HG02938 (cell line): ENCODE data around the gene ATG4D.
"Not testable (repeated sequence)": the region's sequence is repeated elsewhere in the genome, so short reads cannot be mapped to it uniquely, and the experiment has no call there.

ENCODE experiments used
- ATAC-seq: cut with Tn5 transposase; IDR thresholded peaks from one replicate; pipeline ENCODE4 v1.9.1; 2021; ENCODE audit warnings: mild to moderate bottlenecking, moderate library complexity; ENCODE audit not compliant: unreplicated experiment

ATG4D gene

DNA sequence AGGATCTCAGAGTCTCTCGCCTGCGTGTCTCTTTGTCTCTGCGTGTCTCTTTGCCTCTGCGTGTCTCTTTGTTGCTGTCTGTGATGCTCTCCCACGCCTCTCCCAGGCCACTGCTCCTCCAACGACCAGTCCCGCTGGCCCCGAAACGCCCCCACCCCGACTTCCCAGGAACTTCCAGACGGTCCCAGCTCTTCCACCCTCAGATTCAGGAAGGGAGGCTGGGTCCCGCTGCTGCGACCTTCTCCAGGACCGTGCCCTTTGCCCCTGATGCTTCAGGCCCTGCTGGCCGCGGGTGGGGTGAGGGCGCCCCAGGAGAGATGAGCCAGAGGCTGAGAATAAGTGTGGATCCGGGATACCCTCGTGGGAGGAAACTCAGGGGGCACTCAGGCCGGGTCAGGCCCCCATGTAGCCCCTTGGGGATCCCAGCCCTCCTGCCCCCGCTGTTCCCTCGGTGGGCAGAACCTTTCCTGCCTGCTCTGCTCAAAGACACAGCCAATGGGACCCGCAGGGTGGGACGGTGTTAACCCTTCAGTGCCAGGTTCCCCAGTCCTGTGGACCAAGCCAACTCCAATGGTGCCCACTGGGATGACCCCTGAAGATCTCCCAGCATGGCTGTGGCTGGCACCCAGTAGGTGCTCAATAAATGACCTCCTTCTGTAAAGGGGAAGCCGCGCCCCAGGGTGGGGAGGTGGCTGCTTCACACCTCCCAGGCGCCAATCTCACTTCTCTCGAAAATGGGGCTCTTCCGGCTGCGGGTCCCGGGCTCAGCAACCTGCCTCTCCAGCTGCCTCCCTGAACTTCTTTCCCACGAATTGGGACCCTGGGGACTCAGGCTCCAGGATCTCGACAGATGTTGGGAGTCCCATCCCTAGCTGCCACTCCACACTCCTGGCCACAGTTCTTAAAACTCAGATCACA, 25.0 kb upstream of the ATG4D start:
- no peak for ATAC-seq

DNA sequence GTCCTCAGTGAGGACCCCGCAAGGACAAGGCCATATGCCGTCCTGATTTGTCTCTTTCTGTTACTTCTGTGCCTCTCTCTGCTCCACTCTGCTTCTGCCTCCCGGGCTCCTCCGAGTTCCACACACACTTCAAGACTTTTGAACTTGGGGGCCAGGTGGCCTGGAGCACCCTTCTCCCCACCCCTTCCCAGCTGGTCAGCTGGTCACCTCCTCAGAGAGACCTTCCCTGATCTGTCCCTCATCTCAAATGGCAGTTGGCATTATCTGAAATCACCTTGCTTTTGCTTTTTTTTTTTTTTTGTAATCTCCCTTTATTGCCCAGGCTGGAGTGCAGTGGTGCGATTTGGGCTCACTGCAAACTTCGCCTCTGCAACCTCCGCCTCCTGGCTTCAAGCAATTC, 24.3 kb upstream of the ATG4D start:
- no peak for ATAC-seq

DNA sequence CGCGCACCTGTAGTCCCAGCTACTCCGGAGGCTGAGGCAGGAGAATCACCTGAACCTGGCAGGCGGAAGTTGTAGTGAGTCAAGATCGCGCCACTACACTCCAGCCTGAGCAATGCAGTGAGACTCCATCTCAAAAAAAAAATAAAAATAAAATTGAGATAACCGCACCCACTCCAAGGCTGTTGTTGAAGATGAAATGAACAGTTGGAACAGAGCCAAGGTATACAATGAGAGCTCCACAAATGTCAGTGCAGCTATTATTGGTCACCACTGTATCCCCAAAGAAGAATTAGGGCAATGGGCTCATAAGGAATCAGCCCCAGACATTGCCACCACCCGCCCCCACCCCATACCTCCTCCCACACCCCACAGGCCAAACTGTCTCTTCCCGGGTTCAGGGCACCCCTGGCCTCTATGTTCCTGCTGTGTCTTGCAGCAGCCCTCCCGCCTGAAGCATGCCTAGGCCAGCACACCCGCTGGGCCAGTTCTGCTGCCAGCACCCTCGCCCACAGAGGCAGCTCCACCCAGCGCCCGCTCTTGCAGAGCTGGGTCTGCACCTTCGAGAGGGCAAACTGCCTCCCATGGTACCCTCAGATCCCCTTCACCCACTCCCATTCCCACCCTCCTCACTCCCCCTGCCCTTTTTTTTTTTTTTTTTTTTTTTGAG, 22.9 kb upstream of the ATG4D start:
- ATAC-seq = no peak

DNA sequence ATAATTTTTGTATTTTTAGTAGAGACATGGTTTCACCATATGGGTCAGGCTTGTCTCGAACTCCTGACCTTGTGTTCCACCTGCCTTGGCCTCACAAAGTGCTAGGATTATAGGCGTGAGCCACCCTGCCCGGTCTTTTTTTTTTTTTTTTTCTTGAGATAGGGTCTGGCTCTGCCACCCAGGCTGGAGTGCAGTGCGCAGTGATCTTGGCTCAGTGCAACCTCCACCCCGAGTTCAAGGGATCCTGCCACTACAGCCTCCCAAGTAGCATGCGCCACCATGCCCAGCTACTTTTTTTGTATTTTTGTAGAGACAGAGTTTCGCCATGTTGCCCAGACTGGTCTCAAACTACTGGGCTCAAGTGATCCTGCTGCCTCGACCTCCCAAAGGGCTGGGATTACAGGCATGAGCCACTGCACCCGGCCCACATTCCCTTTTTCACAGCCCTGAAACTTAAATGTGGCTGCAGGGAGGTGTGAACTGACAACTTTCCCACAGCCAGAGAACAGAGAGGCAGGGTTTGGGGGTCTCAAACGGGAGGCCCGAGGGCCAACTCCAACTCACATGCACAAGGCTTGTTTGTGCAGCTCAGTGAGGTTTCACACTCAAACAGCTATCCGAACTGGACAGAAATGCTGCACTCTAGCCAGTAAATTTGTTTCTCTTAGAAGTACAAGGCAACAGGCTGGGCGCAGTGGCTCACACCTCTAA, 22.1 kb upstream of the ATG4D start:
- ATAC-seq = no peak

DNA sequence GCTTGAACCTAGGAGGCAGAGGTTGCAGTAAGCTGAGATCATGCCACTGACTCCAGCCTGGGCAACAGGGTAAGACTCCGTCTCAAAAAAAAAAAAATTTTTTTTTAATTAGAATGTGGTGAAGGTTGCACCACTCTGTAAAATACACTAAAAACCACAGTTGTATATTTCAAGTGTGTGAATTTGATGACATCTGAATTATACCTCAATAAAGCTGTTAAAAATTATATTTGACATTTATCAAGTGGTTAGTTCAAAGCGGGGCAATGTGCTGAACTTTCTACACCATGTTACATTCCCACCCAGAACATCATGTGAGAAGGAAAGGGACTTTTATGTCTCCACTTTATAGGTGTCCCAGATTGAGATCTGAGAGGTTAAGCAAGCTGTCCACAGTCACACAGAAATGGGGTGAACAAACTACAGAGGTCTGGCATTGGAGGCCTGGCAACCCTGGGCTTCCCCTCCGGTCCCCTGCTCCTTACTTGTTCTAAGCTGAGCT, 20.5 kb upstream of the ATG4D start:
- ATAC-seq = no peak

DNA sequence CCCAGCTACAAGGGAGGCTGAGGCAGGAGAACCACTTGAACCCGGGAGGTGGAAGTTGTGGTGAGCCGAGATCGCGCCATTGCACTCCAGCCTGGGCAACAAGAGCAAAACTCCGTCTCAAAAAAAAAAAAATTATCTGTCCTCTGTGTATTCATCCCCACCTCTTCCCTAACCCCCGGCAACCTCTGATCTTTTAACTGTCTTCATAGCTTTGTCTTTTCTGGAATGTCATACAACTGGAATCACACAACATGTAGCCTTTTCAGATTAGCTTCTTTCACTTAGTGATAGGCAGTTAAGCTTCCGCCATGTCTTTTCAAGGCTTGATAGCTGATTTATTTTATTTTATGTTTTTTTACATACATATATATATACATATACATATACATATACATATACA, 18.1 kb upstream of the ATG4D start:
- no peak for ATAC-seq

GRCh38 chr19:10526887-10527286, 16.8 kb upstream of the ATG4D start:
- ATAC-seq = not testable (repeated sequence)

DNA sequence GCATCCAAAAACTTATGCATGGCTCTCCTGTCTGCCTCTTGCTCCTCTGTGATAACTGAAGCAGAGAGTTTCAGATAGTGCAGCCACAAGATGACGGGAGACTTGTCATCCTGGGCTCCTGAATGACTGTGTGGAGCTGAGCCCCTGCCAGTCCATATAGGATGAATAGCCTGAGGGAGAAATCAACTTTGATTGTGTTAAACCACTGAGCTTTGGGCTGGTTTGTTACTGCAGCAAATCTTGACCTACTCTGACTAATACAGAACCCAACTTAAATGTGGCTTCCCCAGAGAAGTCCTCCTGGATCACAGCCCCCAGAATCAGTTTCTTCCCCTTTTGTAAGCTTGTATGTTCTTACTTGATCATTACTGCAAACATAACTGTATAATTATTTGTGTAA, 11.2 kb upstream of the ATG4D start:
- no peak for ATAC-seq

- ATAC-seq = no peak
Measured at GRCh38 chr19:10533646-10534386, 9.9 kb upstream of the ATG4D start.

DNA sequence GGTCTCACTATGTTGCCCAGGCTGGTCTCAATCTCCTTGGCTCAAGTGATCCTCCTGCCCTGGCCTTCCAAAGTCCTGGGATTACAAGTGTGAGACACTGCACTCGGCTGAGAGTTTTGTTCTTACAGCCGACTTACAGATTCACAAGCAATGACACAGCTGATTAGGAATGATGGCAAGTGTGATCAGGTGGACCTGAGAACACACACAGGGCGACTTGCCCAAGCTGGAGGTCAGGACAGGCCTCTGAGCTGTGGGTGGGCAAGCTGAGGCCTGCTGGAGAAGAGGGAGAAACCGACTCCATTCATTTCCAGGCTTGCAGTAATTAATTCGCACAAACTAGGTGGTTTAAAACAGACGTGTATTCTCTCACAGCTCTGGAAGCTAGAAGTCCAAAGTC, 8.1 kb upstream of the ATG4D start:
- no peak for ATAC-seq

- ATAC-seq = no peak
Measured at GRCh38 chr19:10537668-10538067, 6.0 kb upstream of the ATG4D start.

DNA sequence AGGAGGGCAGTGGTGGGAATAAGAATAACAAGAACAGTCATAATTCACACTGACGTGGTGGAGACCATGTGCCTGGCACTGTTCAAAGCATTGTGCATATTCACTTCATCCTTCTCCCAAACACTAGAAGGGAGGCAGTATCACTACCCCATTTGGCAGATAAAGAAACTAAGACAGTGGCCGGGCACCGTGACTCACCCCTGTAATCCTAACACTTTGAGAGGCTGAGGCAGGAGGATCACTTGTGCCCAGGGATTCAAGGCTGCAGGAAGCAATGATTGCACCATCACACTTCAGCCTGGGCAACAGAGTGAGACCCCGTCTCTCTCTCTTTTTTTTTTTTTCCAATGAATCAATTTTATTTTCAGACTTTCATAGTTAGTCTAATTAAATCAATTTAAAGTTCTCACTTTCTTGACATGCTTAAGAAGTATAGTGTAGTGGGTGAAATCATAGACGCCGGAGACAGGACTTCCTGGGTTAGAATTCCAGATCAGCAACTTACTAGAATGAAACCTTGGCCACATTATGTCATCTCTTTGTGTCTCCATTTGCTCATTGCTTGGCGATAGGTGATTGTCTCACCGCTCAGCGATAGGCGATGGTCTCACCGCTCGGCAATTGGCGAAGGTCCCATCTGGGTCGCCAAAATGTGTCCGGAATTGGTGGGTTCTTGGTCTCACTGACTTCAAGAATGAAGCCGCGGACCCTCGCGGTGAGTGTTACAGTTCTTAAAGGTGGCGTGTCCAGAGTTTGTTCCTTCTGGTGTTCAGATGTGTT, 5.3 kb upstream of the ATG4D start:
- no peak for ATAC-seq

- ATAC-seq = not testable (repeated sequence)
Measured at GRCh38 chr19:10539016-10539415, 4.7 kb upstream of the ATG4D start.

DNA sequence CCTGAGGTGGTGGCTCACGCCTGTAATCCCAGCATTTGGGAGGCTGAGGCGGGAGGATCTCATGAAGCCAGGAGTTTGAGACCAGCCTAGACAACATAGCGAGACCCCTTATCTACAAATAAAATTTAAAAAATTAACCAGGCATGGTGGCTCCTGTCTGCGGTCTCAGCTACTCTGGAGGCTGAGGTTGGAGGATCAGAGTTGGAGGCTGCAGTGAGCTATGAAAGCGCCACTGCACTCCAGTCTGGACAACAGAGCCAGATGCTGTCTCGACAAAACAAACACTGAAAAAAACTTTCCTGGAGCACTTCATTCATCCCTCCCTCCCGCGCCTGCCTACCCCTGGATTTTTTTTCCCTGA, 665 bp upstream of the ATG4D start:
- no peak for ATAC-seq

DNA sequence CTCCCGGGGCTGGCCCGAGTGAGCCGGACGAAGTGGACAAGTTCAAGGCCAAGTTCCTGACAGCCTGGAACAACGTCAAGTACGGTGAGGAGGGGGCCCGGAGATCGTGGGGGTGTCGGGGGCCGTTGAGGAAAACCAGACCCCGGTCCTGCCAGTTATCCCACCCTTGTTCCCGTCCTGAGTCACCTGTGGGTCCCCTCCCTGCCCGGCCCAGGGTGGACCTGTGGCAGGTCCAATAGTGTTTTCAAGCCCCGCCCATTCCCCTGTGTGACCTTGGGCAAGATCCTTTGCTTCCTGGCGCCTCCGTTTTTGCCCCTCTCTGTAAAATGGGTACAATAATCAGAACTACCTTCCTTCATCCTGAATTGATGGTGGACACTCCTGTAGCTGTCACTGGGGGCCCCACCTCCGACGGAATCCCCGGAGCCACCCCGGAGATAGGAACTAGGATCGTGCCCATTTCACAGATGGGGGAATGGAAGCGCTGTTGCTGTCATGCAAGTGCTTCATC, 593 bp downstream of the ATG4D start:
- no peak for ATAC-seq

DNA sequence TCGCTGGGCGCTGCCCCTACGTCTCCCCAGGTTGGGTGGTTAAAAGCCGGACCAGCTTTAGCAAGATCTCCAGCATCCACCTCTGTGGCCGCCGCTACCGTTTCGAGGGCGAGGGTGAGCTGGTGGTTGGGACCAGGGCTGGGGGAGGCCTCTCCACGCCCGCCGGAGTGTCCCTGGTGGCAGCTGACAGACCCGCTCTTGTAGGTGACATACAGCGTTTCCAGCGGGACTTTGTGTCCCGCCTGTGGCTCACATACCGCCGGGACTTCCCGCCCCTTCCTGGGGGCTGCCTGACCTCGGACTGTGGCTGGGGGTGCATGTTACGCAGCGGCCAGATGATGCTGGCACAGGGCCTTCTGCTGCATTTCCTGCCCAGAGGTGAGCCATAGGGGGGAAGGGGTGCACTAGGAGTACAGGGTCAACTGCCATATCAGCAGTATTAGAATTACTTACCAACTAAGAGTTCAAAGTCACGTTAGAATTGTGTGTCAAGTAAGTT, 1.1 kb downstream of the ATG4D start:
- ATAC-seq = no peak

GRCh38 chr19:10546817-10547216, 3.1 kb downstream of the ATG4D start:
- no peak for ATAC-seq

DNA sequence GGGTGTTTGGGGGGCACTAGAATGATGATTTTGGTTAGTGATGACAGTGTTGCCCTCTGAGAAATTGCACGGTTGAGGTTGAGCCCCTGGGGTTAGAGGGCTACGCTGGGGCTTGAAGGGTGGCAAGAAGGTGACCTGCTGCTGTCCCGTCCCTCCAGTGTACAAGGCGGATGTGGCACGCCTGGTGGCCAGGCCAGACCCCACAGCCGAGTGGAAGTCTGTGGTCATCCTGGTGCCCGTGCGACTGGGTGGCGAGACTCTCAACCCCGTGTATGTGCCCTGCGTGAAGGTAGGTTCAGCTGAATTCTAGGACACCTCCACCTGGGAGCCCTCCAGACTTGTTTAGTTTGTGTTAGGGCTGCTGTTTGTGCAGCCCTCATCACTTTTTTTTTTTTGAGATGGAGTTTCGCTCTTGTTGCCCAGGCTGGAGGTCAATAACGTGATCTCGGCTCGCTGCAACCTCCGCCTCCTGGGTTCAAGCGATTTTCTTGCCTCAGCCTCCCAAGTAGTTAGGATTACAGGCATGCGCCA, 5.1 kb downstream of the ATG4D start:
- ATAC-seq = no peak

DNA sequence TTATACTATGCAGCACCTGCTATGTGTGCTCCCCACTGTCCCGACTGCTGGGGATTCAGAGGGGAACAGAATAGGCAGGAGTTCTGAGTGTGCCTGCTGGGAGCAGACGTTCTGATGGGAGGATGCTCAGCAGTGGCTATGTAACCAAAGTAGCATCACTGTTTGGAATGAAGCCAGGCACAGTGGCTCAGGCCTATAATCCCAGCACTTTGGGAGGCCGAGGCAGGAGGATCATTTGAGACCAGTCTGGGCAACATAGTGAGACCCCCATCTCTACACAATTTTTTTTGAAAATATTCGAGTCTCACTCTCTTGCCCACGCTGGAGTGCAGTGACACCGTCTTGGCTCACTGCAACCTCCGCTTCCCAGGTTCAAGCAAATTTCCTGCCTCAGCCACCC, 6.0 kb downstream of the ATG4D start:
- no peak for ATAC-seq
